ENCODE results near the gene FTSJ3. TPM values are rescaled to one million over a fixed set of nuclear protein-coding genes. Genes with fewer than 3 reads are reported as not detected.

FTSJ3 gene
- total RNA-seq, 1 experiment from 2014 or later: 80.3 TPM

DNA sequence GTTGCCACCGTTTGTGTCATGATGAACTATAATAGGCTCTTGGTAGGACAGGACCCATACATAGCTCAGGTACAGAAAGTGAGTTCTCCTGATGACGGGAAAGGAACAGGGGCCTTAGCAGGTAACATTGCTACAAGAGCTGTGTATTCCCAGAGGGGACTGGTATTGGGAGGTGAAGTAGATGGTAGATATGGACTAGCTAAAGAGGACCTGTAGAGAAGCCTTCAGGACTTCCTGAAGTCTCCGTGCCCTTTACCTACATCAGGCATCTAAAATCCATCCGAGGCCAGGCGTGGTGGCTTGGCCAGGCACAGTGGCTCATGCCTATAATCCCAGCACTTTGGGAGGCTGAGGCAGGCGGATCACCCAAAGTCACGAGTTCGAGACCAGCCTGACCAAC lies 27.7 kb upstream of the FTSJ3 start:
- peaks cover 40% of the 10 kb centered on the region for H3K27me3 Mint-ChIP-seq (ENCODE audit: low read depth)
- no peak overlapping the region for H4K8ac ChIP-seq (replicated peaks; ENCODE audit: insufficient read length, low read depth, low read length)
- H3K4me1 Mint-ChIP-seq: no peaks in the 10 kb centered on the region

More for the DNA sequence above, 27.7 kb upstream of the FTSJ3 start:
- Mint-ChIP-seq H3K36me3 (ENCODE audit: insufficient read depth in 1 of 3, low read depth in 3 of 3) (no peaks in the 10 kb centered on the region), H3K27ac (no peak overlapping the region), H3K4me3 (no peak overlapping the region), H3K9me3 (no peaks in the 10 kb centered on the region)
- no peak overlapping the region for H3K23ac ChIP-seq (ENCODE audit: insufficient read length, low read depth, low read length)
- H2BK5ac ChIP-seq (ENCODE audit: insufficient read length, low read length): no peak overlapping the region
- H4K5ac ChIP-seq (ENCODE audit: insufficient read length, low read depth, low read length): no peak overlapping the region
- H3K4me2 ChIP-seq (ENCODE audit: insufficient read depth, insufficient read length, low read length): no peak overlapping the region
- H3K23me2 ChIP-seq (ENCODE audit: insufficient read length, low read depth, low read length, poor library complexity, severe bottlenecking): no peaks in the 10 kb centered on the region
- no peak overlapping the region for H3T11ph ChIP-seq (ENCODE audit: low read length)
- H4K91ac ChIP-seq (ENCODE audit: insufficient read length, low read depth, low read length): no peak overlapping the region
- H2BK15ac ChIP-seq (ENCODE audit: low read depth, low read length): no peak overlapping the region
- H2AFZ ChIP-seq (ENCODE audit: low read length): no peak overlapping the region
- TF ChIP-seq, protein P1, sequence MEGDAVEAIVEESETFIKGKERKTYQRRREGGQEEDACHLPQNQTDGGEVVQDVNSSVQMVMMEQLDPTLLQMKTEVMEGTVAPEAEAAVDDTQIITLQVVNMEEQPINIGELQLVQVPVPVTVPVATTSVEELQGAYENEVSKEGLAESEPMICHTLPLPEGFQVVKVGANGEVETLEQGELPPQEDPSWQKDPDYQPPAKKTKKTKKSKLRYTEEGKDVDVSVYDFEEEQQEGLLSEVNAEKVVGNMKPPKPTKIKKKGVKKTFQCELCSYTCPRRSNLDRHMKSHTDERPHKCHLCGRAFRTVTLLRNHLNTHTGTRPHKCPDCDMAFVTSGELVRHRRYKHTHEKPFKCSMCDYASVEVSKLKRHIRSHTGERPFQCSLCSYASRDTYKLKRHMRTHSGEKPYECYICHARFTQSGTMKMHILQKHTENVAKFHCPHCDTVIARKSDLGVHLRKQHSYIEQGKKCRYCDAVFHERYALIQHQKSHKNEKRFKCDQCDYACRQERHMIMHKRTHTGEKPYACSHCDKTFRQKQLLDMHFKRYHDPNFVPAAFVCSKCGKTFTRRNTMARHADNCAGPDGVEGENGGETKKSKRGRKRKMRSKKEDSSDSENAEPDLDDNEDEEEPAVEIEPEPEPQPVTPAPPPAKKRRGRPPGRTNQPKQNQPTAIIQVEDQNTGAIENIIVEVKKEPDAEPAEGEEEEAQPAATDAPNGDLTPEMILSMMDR (conservative IDR thresholded peaks at IDR 0.05): no peak
- no peaks in the 10 kb centered on the region for H3K4me1 ChIP-seq (ENCODE audit: insufficient read depth, low read length)
- no peak overlapping the region for H3K14ac ChIP-seq (ENCODE audit: insufficient read depth, low read length)
- no peak overlapping the region for H3K4ac ChIP-seq (ENCODE audit: low read depth, low read length)
- no peaks in the 10 kb centered on the region for H3K27me3 ChIP-seq (ENCODE audit: insufficient read depth, low read length)
- H3K18ac ChIP-seq (ENCODE audit: insufficient read length, low read depth, low read length): no peak overlapping the region
- H3K27ac ChIP-seq (ENCODE audit: insufficient read length, low read depth, low read length): no peak overlapping the region
- H2AK5ac ChIP-seq (ENCODE audit: insufficient read length, low read length): no peak overlapping the region
- no peaks in the 10 kb centered on the region for H3K79me1 ChIP-seq (ENCODE audit: insufficient read depth, low read depth, low read length, poor library complexity, severe bottlenecking)
- H3K9ac ChIP-seq (ENCODE audit: extremely low read depth, insufficient read length, low read length): no peak overlapping the region
- H2BK20ac ChIP-seq (ENCODE audit: low read depth, low read length, poor library complexity, severe bottlenecking): no peak overlapping the region
- no peak overlapping the region for H2BK120ac ChIP-seq (ENCODE audit: low read depth, low read length, poor library complexity, severe bottlenecking)
- no CpG with 5 or more reads among the region's 8 CpGs for WGBS (ENCODE audit: extremely low coverage, insufficient read length, low lambda C conversion rate)
- DNase-seq: no peak
- H3K56ac ChIP-seq (ENCODE audit: insufficient read length, low read depth, low read length): no peak overlapping the region
- H3K79me2 ChIP-seq (ENCODE audit: insufficient read depth, low read length): no peaks in the 10 kb centered on the region
- H4K20me1 ChIP-seq (ENCODE audit: control insufficient read depth, insufficient read depth, insufficient read length): no peaks in the 10 kb centered on the region
- H2BK12ac ChIP-seq (ENCODE audit: insufficient read length, low read depth, low read length): no peak overlapping the region
- H3K9me3 ChIP-seq (ENCODE audit: control insufficient read depth, low read depth, low read length): no peaks in the 10 kb centered on the region
